ENCODE results near the gene XYLT2.

GRCh38 chr17:50344731-50345365 lies 1.1 kb upstream of the XYLT2 start:
- no peak for TF ChIP-seq CTCF (IDR thresholded peaks at IDR 0.05)
- no peak for TF ChIP-seq POLR2AphosphoS5 (IDR thresholded peaks at IDR 0.05)

Data from breast epithelium (tissue), 3 donors.